WTC11 (cell line): ENCODE results near the gene LINC01488.

Experiments used
- ATF2 ChIP-seq: sonication (generic); formaldehyde crosslinking; IDR thresholded peaks from 2 replicates; pipeline ENCODE4 v1.8.1; 2022; ENCODE audit warnings: low read depth, missing genetic modification reagents, borderline replicate concordance
- ATF3 ChIP-seq: sonication (generic); formaldehyde crosslinking; conservative IDR thresholded peaks from 2 replicates; pipeline ENCODE4 v1.8.1; 2022; ENCODE audit warnings: mild to moderate bottlenecking, missing genetic modification reagents
- CTCF ChIP-seq: fragments of 200-600 bp; IDR thresholded peaks from 2 replicates; pipeline ENCODE4 v1.8.0; 2022; ENCODE audit warnings: antibody characterized with exemption
- GABPB1 ChIP-seq: sonication (generic); formaldehyde crosslinking; IDR thresholded peaks from 2 replicates; pipeline ENCODE4 v1.8.1; 2023; ENCODE audit warnings: mild to moderate bottlenecking, missing genetic modification reagents
- NR2C2 ChIP-seq: sonication (generic); formaldehyde crosslinking; IDR thresholded peaks from 2 replicates; pipeline ENCODE4 v1.8.0; 2022; ENCODE audit warnings: mild to moderate bottlenecking, missing genetic modification reagents
- RELA ChIP-seq: sonication (generic); formaldehyde crosslinking; IDR thresholded peaks from 2 replicates; pipeline ENCODE4 v1.8.1; 2022; ENCODE audit warnings: missing genetic modification reagents, mild to moderate bottlenecking, borderline replicate concordance
- STAT6 ChIP-seq: sonication (generic); formaldehyde crosslinking; conservative IDR thresholded peaks from 2 replicates; pipeline ENCODE4 v1.8.1; 2023; ENCODE audit warnings: mild to moderate bottlenecking, low read depth, missing genetic modification reagents, moderate library complexity
- ZNF263 ChIP-seq: sonication (generic); formaldehyde crosslinking; IDR thresholded peaks from 2 replicates; pipeline ENCODE4 v1.8.1; 2022; ENCODE audit warnings: low read depth, mild to moderate bottlenecking, moderate library complexity, missing genetic modification reagents
- ZNF317 ChIP-seq: sonication (generic); formaldehyde crosslinking; IDR thresholded peaks from 2 replicates; pipeline ENCODE4 v1.8.1; 2023; ENCODE audit warnings: low read depth, mild to moderate bottlenecking, moderate library complexity, missing genetic modification reagents, borderline replicate concordance
- ZSCAN18 ChIP-seq: fragments of 250-450 bp; sonication (Bioruptor Pico); IDR thresholded peaks from 2 replicates; pipeline ENCODE4 v2.1.2; 2022; ENCODE audit warnings: mild to moderate bottlenecking, moderate library complexity

GRCh38 chr11:69481393-69481844 is at the start of gene LINC01488:
- TF ChIP-seq CTCF (no peak), ATF2 (CRISPR knock-in tag) (no peak), ATF3 (CRISPR knock-in tag) (no peak), NR2C2 (CRISPR knock-in tag) (no peak), GABPB1 (CRISPR knock-in tag) (no peak), ZNF263 (CRISPR knock-in tag) (no peak), RELA (CRISPR knock-in tag) (no peak), ZNF317 (CRISPR knock-in tag) (no peak), STAT6 (no peak), ZSCAN18 (CRISPR knock-in tag) (no peak)
